OCI-LY7 (cell line): Measurements from ENCODE around the gene TNS3. TPM values are rescaled to one million over a fixed set of nuclear protein-coding genes. Genes with fewer than 3 reads are reported as not detected.
A peak's percentile ranks its signal among the peaks of the same experiment; 100 is the strongest.

ENCODE experiments used
- BruUV-seq: library from RNA; stranded (reverse); fragments of 400-500 nt; replicated peaks from 2 replicates; lab custom pipeline; 2021; lab: Mats Ljungman, UMichigan
- CTCF ChIA-PET: fragments of 300-600 bp; sonication (Branson Sonifier 250); formaldehyde crosslinking; loops from one replicate; lab custom pipeline; 2022; ENCODE audit warnings: antibody characterized with exemption; ENCODE audit not compliant: unreplicated experiment; lab: Charles Lee
- POLR2A ChIA-PET: fragments of 300-600 bp; sonication (Branson Sonifier 250); formaldehyde crosslinking; loops from one replicate; lab custom pipeline; 2022; ENCODE audit warnings: antibody characterized with exemption; lab: Charles Lee
- DNase-seq: peaks from one replicate; pipeline ENCODE4 v3.0.0-alpha.2; 2015; ENCODE audit warnings: low spot score
- H2AFZ ChIP-seq: fragments of 200-600 bp; sonication (generic), shearing (Covaris generic); 2 replicates; pipeline ENCODE4 v1.6.1; 2014; ENCODE audit warnings: mild to moderate bottlenecking, antibody characterized with exemption, low read length, moderate library complexity
- H3K27ac ChIP-seq: fragments of 200-600 bp; sonication (generic); 2 replicates; pipeline ENCODE4 v1.5.1; 2014; ENCODE audit warnings: mixed run types, low read depth, mild to moderate bottlenecking, moderate library complexity, low read length, inconsistent platforms; ENCODE audit not compliant: poor library complexity, severe bottlenecking
- H3K36me3 ChIP-seq: fragments of 200-600 bp; sonication (generic); 2 replicates; pipeline ENCODE4 v1.6.1; 2014; ENCODE audit warnings: mild to moderate bottlenecking, antibody characterized with exemption, low read length, moderate library complexity, mixed read lengths; ENCODE audit not compliant: insufficient read depth
- H3K4me1 ChIP-seq: fragments of 200-600 bp; sonication (generic); 2 replicates; pipeline ENCODE4 v1.5.1; 2014; ENCODE audit warnings: mild to moderate bottlenecking, low read length; ENCODE audit not compliant: insufficient read depth, poor library complexity, severe bottlenecking
- H3K4me2 ChIP-seq: fragments of 200-600 bp; sonication (generic); 2 replicates; pipeline ENCODE4 v1.6.1; 2014; ENCODE audit warnings: mild to moderate bottlenecking, low read length
- H3K4me3 ChIP-seq: fragments of 200-600 bp; sonication (generic); 2 replicates; pipeline ENCODE4 v1.5.1; 2014; ENCODE audit warnings: mild to moderate bottlenecking, low read depth, low read length; ENCODE audit not compliant: poor library complexity, severe bottlenecking
- H3K79me2 ChIP-seq: fragments of 200-600 bp; sonication (generic); 2 replicates; pipeline ENCODE4 v1.6.1; 2016; ENCODE audit warnings: low read depth, mild to moderate bottlenecking, low read length, moderate library complexity, mixed read lengths; ENCODE audit not compliant: insufficient read depth
- H3K9me2 ChIP-seq: fragments of 200-600 bp; sonication (generic); 2 replicates; pipeline ENCODE4 v1.6.1; 2016; ENCODE audit warnings: mild to moderate bottlenecking, low read length, mixed read lengths; ENCODE audit not compliant: insufficient read depth
- H3K9me3 ChIP-seq: fragments of 200-600 bp; sonication (generic); 2 replicates; pipeline ENCODE4 v1.6.1; 2014; ENCODE audit warnings: mild to moderate bottlenecking, mixed run types, low read length, mixed read lengths
- H4K20me1 ChIP-seq: fragments of 200-600 bp; sonication (generic); 2 replicates; pipeline ENCODE4 v1.6.1; 2014; ENCODE audit warnings: mild to moderate bottlenecking, antibody characterized with exemption, low read length, moderate library complexity, mixed read lengths; ENCODE audit not compliant: insufficient read depth
- EZH2phosphoT487 ChIP-seq: fragments of 200-600 bp; sonication (generic); IDR thresholded peaks from 2 replicates; pipeline ENCODE4 v1.6.1; 2018; ENCODE audit warnings: low read depth, borderline replicate concordance, mild to moderate bottlenecking, mixed run types, antibody characterized with exemption, low read length, moderate library complexity, mixed read lengths
- intact Hi-C: fragments of 100-400 bp; cut with micrococcal nuclease; formaldehyde crosslinking; loops from one replicate; pipeline ENCODE4 v1.10.0; 2022; ENCODE audit not compliant: unreplicated experiment
- total RNA-seq, 2 experiments: library from RNA; depleted of rRNA in 1 of 2; stranded (reverse); fragments of >200 nt in 1 of 2; shearing (Covaris generic) in 1 of 2; gene quantifications; 2 replicates each; pipeline ENCODE4 v1.2.3, GENCODE V29; 2014 to 2022
- TF ChIP-seq, protein P1 (sequence below): fragments of 200-600 bp; sonication (generic); conservative IDR thresholded peaks from 2 replicates; pipeline ENCODE4 v1.5.1; 2014; ENCODE audit warnings: mild to moderate bottlenecking, antibody characterized with exemption, low read length, moderate library complexity, mixed read lengths

TNS3 gene
- total RNA-seq, 2 experiments from 2014 or later, result 9.5 to 42.1 TPM

DNA sequence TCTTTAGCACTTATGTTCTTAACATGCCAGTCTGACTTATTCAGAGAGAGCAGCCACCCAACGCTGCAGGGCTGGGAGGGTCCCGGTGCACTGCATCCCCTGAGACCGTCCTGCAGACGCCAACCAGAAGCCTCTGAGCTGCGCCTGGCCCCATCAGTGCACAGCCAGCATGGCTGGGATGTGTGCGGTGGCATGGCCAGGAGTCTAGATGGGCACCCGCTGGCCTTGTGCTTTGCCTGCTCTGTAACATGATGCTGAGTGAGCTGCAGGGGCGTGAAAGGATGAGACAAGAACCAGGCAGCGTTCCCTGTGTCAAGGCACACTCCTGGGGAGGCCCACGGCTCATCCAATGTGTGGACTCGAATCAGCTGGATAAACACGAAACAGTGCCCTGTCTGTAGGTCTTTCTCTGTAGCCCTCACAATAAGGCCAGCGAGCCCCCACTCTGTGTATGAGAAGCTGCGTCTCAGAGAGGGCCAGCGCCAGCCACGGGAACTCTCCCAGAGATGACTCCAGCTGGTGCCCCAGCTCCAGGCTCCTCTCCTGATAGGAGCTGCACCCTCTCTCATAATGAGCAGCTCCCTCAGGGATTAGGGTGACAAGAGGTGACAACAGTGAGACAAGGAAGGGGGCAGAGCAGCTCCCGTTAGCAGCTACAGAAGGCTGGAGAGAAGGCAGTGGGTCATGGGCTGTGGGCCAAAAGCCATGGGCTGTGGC, 96.8 kb downstream of the TNS3 start:
- Histone ChIP-seq H3K9me3 (no peaks in the 10 kb centered on the region), H3K79me2 (no peaks in the 10 kb centered on the region), H3K4me3 (no peak overlapping the region), H2AFZ (no peak overlapping the region), H3K36me3 (no peaks in the 10 kb centered on the region), H3K27ac (no peak overlapping the region), H3K4me1 (peaks cover 26% of the 10 kb centered on the region), H3K9me2 (no peaks in the 10 kb centered on the region), H4K20me1 (no peaks in the 10 kb centered on the region), H3K4me2 (no peak overlapping the region)
- no peak for TF ChIP-seq EZH2phosphoT487
- POLR2A ChIA-PET, result interaction anchor here (1.4 to 1.5 kb wide), 2 partner anchors 12 to 196 kb away, joined by 3 read pairs; no protein-coding TSS in a partner anchor
- DNase-seq, result no peak
- no TSS peak for BruUV-seq
- CTCF ChIA-PET, result interaction anchor here (0.6 kb wide), 1 partner anchor 90 kb away, joined by 3 read pairs; no protein-coding TSS in a partner anchor
- intact Hi-C loops, result loop anchor here (2.0 to 5.0 kb wide), 2 partner anchors 97 to 334 kb away; partner anchors contain the start of gene TNS3

DNA sequence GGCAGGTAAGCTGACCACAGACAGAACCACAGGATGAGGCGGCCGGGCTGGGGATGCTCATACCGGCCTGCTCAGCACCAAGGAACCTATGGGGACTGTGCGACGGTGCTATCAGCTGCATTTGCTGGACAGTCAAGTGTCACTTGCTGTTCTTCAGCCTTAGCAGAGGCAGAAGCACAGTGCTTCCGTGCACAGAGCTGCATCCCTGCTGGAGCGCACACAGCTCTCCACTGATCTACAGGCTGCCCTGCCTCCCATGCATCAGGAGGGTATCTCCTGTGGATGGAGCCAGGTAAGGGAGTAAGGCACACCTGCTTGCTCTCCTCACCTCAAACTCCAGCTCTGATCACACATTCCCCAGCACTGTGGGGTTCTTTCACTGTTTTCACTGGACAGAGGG, 97.5 kb downstream of the TNS3 start:
- H3K79me2 ChIP-seq, result no peaks in the 10 kb centered on the region
- TF ChIP-seq, protein P1, sequence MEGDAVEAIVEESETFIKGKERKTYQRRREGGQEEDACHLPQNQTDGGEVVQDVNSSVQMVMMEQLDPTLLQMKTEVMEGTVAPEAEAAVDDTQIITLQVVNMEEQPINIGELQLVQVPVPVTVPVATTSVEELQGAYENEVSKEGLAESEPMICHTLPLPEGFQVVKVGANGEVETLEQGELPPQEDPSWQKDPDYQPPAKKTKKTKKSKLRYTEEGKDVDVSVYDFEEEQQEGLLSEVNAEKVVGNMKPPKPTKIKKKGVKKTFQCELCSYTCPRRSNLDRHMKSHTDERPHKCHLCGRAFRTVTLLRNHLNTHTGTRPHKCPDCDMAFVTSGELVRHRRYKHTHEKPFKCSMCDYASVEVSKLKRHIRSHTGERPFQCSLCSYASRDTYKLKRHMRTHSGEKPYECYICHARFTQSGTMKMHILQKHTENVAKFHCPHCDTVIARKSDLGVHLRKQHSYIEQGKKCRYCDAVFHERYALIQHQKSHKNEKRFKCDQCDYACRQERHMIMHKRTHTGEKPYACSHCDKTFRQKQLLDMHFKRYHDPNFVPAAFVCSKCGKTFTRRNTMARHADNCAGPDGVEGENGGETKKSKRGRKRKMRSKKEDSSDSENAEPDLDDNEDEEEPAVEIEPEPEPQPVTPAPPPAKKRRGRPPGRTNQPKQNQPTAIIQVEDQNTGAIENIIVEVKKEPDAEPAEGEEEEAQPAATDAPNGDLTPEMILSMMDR, result no peak
- TF ChIP-seq EZH2phosphoT487, result no peak
- no peak for DNase-seq
- H3K36me3 ChIP-seq, result no peaks in the 10 kb centered on the region
- no peaks in the 10 kb centered on the region for H3K9me2 ChIP-seq
- no TSS peak for BruUV-seq
- no peak overlapping the region for H3K27ac ChIP-seq
- H2AFZ ChIP-seq, result no peak overlapping the region
- peaks cover 32% of the 10 kb centered on the region for H3K4me1 ChIP-seq
- CTCF ChIA-PET, result interaction anchor here (0.6 kb wide), 1 partner anchor 123 kb away, joined by 3 read pairs; no protein-coding TSS in a partner anchor
- no peaks in the 10 kb centered on the region for H4K20me1 ChIP-seq
- intact Hi-C loops, result loop anchor here (2.0 to 5.0 kb wide), 2 partner anchors 98 to 334 kb away; partner anchors contain the start of gene TNS3
- no peaks in the 10 kb centered on the region for H3K9me3 ChIP-seq
- H3K4me3 ChIP-seq, result no peak overlapping the region
- H3K4me2 ChIP-seq, result peak overlapping the region; percentile 28; the same call in 1 of the 2 replicates
- POLR2A ChIA-PET, result interaction anchor here (1.3 to 1.4 kb wide), 2 partner anchors 11 to 13 kb away, joined by 3 to 4 read pairs; no protein-coding TSS in a partner anchor

DNA sequence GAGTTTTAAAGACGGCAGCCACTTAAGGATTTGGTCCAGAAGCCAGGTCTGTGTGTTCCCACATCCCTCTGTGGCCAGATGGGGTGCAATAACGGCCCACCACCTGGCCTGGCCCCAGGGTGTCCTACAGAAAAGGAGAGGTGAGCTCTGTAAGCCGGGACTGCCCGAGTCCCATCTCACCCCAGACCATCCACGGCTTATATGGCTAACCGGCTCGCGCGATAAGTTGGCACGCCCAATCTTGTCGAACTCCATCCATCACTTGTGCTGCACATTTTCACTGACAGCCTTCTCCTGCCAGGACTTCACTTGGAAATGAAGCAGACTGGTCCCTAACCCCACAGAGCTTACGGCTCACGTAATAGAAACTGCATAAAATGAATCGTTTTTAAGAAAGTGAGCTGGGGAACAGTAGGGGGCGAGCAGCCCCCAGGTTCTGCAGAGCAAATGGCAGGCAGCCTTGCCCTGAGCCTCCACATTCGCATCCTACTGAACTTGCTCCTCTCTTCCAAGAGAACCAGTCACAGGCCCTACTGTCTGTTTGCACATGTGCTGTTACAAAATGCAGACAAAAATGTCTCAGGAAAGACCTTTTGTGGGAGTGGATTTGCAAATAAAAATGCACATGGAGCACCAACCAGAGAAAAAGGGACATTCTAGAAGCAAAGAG, 98.2 kb downstream of the TNS3 start:
- POLR2A ChIA-PET, result interaction anchor here (0.6 to 1.3 kb wide), 2 partner anchors 12 to 187 kb away, joined by 3 to 4 read pairs; no protein-coding TSS in a partner anchor
- H3K4me2 ChIP-seq, result peak overlapping the region; percentile 28; the same call in 1 of the 2 replicates

More for the DNA sequence above, 98.2 kb downstream of the TNS3 start:
- Histone ChIP-seq H3K4me1 (peaks cover 33% of the 10 kb centered on the region), H3K79me2 (no peaks in the 10 kb centered on the region), H3K9me3 (no peaks in the 10 kb centered on the region), H3K4me3 (no peak overlapping the region), H3K27ac (no peak overlapping the region), H3K36me3 (no peaks in the 10 kb centered on the region), H2AFZ (no peak overlapping the region), H4K20me1 (no peaks in the 10 kb centered on the region), H3K9me2 (no peaks in the 10 kb centered on the region)
- TF ChIP-seq EZH2phosphoT487, result no peak
- TF ChIP-seq, protein P1, result peak; percentile 80
- peak; percentile 52 for DNase-seq
- CTCF ChIA-PET, result interaction anchor here (0.6 kb wide), 1 partner anchor 123 kb away, joined by 3 read pairs; no protein-coding TSS in a partner anchor
- BruUV-seq, result no TSS peak
- intact Hi-C loops, result loop anchor here (1.0 to 5.0 kb wide), 3 partner anchors 99 to 335 kb away; partner anchors contain the start of gene TNS3
